Fibroblast of pulmonary artery (primary cell): ENCODE results near the gene GEMIN7.

Experiments
- DNase-seq: peaks from one replicate; pipeline ENCODE4 v3.0.0-alpha.2; 2010; ENCODE audit warnings: low read depth
- H3K4me3 ChIP-seq: replicated peaks from 2 replicates; pipeline ENCODE4 v1.5.1; 2011; ENCODE audit warnings: low read depth, mild to moderate bottlenecking, control low read depth, low read length, moderate library complexity
- TF ChIP-seq, protein P1 (sequence below): IDR thresholded peaks from 2 replicates; pipeline ENCODE4 v1.5.1; 2011; ENCODE audit warnings: mild to moderate bottlenecking, control low read depth, low read length, inconsistent platforms; ENCODE audit errors: missing control alignments

GEMIN7 gene

GRCh38 chr19:45100201-45100600 lies 21.1 kb downstream of the GEMIN7 start:
- TF ChIP-seq, protein P1, sequence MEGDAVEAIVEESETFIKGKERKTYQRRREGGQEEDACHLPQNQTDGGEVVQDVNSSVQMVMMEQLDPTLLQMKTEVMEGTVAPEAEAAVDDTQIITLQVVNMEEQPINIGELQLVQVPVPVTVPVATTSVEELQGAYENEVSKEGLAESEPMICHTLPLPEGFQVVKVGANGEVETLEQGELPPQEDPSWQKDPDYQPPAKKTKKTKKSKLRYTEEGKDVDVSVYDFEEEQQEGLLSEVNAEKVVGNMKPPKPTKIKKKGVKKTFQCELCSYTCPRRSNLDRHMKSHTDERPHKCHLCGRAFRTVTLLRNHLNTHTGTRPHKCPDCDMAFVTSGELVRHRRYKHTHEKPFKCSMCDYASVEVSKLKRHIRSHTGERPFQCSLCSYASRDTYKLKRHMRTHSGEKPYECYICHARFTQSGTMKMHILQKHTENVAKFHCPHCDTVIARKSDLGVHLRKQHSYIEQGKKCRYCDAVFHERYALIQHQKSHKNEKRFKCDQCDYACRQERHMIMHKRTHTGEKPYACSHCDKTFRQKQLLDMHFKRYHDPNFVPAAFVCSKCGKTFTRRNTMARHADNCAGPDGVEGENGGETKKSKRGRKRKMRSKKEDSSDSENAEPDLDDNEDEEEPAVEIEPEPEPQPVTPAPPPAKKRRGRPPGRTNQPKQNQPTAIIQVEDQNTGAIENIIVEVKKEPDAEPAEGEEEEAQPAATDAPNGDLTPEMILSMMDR: no peak
- no peak overlapping the region for H3K4me3 ChIP-seq
- DNase-seq: no peak

DNA sequence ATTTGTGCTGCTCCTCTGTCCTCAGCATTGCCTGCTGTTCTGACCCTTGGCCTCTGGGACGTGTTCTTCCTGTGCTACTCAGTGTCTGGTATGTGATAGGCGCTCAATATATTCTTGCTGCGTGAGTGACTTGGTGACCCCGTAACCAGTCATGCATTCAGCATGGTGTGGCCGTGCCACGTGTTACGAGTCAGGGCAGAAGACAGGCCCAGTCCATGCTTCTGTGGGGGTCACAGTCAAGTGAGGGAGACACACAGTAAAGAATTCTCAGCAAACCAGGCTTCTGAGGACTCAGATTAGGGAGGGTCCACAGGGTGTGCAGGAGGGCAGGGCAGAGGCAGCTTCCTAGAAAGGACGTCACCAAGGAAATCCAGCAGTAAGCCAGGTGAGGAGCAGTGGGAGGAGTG lies 21.8 kb downstream of the GEMIN7 start:
- DNase-seq: no peak
- TF ChIP-seq, protein P1: no peak
- no peak overlapping the region for H3K4me3 ChIP-seq

DNA sequence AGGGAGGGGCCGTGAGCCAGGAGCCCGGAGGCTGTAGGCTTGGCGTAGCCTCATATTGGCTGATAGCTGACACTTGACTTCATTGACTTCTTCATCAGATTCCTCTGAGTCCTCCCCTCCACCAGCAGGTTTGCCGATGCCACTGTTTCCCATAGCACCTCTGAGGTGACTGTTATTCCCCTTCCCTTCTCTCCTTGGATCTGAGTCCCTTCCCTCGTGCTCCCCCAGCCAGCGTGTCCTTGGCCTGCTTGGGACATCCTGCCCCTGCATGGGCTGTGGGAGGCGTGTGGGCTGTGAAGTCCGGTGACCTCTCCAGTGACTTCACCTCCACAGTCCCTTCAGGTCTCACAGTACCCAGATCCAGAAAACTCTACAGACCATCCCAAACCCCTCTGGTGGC lies 22.7 kb downstream of the GEMIN7 start:
- TF ChIP-seq, protein P1: no peak
- no peak for DNase-seq
- no peak overlapping the region for H3K4me3 ChIP-seq

GRCh38 chr19:45102481-45102880 lies 23.4 kb downstream of the GEMIN7 start:
- H3K4me3 ChIP-seq: no peak overlapping the region
- TF ChIP-seq, protein P1: no peak
- no peak for DNase-seq

- DNase-seq: peak; percentile 23
These were observed 24.1 kb downstream of the GEMIN7 start for GRCh38 chr19:45103156-45103507.

DNA sequence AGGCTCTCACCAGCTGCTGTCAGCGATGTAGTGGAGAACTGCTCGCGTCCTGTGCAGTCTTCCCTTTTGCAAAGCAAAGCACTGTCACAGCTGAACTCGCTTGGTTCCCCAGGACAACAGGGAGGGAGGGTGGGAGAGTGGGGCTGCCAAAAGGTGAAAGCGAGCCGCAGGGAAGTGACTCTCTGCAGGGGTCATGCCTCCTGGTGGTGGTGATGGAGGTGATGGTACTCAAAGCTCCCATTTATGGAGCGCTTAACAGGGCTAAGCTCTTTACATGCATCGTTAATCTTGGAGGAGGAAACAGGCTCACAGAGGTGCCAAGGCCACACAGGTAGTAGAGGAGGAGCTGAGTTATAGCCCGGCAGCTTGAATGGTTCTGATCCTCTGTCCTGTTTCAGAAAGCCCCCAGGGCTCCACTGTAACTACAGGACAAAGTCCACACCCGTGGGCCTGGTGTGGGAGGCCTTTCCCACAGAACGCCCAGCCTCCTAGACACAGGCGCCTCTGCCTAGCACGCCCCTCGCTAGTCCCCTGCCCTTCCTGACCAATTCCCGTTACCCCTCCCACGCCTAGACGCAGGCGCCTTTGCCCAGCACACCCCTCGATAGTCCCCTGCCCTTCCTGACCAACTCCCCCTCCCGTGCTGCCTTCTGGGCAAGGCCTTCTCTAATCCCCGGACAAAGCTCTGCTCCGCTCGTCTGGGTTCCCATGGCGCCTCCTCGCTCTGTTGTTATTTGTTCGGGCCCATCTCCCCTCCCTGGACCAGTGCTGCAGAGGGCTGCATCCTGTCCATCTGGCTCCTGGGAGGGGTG lies 24.7 kb downstream of the GEMIN7 start:
- DNase-seq: no peak
- H3K4me3 ChIP-seq: no peak overlapping the region
- TF ChIP-seq, protein P1: no peak

More at GRCh38 chr19:45103156-45103507, 24.1 kb downstream of the GEMIN7 start:
- TF ChIP-seq, protein P1: no peak
- H3K4me3 ChIP-seq: no peak overlapping the region
